Measurements from ENCODE around the gene FAF2. TPM values are rescaled to one million over a fixed set of nuclear protein-coding genes. Genes with fewer than 3 reads are reported as not detected.

FAF2 gene
- total RNA-seq, 2 experiments from 2014 or later = 32.4 TPM

DNA sequence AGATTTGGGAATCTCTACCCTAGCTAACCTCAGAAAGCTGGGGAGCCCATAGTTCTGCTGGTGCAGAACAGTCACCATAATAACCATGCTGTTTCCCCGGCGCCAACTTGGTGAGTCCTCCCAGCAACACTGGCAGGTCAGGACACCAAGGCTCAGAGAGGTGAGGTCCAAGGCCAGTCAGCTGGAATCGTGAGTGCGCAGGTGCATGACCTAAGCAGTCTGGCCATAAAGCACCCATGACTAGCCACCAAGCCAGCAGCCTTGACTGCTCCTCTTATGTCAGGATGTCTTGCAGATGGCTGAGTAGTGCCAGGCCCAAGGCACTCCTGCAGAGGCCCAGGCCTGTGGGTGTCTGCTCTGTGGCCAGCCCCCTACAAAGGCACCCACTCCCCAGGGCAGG is 86.5 kb downstream of the FAF2 start:
- H3K4me3 Mint-ChIP-seq = peak overlapping the region; percentile 100
- DNase-seq (peak; percentile 48), ATAC-seq (ENCODE audit: low read depth) (no peak)
- POLR2A ChIA-PET = interaction anchor here (0.5 to 8.0 kb wide), 11 partner anchors 7 to 119 kb away, joined by 3 to 167 read pairs (median 3); partner anchors contain the start of genes CDHR2 and FAF2
- peak overlapping the region; percentile 99 for H3K27ac Mint-ChIP-seq
- peaks cover 48% of the 10 kb centered on the region for H3K4me1 Mint-ChIP-seq
- no peaks in the 10 kb centered on the region for H3K27me3 Mint-ChIP-seq
- H3K36me3 Mint-ChIP-seq = peaks cover 19% of the 10 kb centered on the region
- H3K9me3 Mint-ChIP-seq = no peaks in the 10 kb centered on the region

GRCh38 chr5:176535101-176535663 is 87.0 kb downstream of the FAF2 start:
- POLR2A ChIA-PET = interaction anchor here (0.5 to 8.0 kb wide), 13 partner anchors 7 to 529 kb away, joined by 3 to 167 read pairs (median 4); partner anchors contain the start of genes CDHR2, CLTB and FAF2
- peak; percentile 49 for DNase-seq
- peaks cover 17% of the 10 kb centered on the region for H3K36me3 Mint-ChIP-seq

GRCh38 chr5:176535664-176536131 is 87.5 kb downstream of the FAF2 start:
- POLR2A ChIA-PET = interaction anchor here (0.7 to 8.0 kb wide), 14 partner anchors 6 to 530 kb away, joined by 3 to 167 read pairs (median 8); partner anchors contain the start of genes CDHR2, CLTB, FAF2 and HIGD2A
- Mint-ChIP-seq H3K27me3 (no peaks in the 10 kb centered on the region), H3K4me3 (peak overlapping the region; percentile 100), H3K36me3 (peaks cover 17% of the 10 kb centered on the region), H3K27ac (peak overlapping the region; percentile 99), H3K4me1 (peaks cover 55% of the 10 kb centered on the region), H3K9me3 (no peaks in the 10 kb centered on the region)
- ATAC-seq (ENCODE audit: low read depth) (no peak), DNase-seq (peak; percentile 47)

More at GRCh38 chr5:176535101-176535663, 87.0 kb downstream of the FAF2 start:
- Mint-ChIP-seq H3K27ac (peak overlapping the region; percentile 99), H3K27me3 (no peaks in the 10 kb centered on the region), H3K4me3 (peak overlapping the region; percentile 100), H3K9me3 (no peaks in the 10 kb centered on the region), H3K4me1 (peaks cover 50% of the 10 kb centered on the region)
- no peak for ATAC-seq (ENCODE audit: low read depth)

DNA sequence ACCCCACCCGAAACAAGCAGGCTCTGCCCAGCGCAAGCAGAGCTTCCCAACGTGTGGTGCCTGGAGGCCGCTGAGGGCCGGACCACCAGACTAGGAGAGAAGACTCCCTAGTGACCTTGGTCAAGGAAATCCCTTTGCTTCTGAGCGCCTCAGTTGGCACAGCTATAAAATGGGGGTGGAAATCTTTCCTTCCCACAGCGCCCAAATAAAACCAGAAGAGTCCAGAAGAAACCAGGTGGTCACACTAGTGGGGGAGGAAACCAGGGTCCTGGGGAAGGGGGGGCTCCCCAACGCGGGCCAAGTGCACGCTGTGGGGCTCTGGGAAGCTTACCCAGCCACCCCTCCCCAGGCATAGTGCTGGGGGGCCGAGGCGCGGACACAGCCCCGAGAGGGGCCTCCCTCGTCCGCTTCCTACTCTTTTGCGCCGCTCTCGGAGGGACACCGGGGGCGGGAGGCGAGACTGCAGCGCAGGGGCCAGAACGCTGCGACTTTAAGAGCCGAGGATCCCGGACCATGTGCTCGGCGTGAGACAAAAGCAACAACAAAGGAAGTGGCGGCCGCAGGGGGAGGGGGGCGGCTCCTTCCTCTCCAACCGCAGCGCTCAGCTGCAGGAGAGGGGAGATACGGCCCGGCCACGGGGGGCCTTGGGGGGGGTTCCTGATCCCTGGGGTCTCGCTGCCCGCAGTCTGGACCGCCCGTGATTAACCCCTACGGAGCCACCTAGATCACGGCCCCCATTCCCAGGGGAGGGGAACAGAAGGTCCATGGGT is 88.1 kb downstream of the FAF2 start:
- H3K4me1 Mint-ChIP-seq = peaks cover 58% of the 10 kb centered on the region
- no peaks in the 10 kb centered on the region for H3K27me3 Mint-ChIP-seq
- H3K9me3 Mint-ChIP-seq = no peaks in the 10 kb centered on the region
- H3K27ac Mint-ChIP-seq = peak overlapping the region; percentile 99
- peaks cover 15% of the 10 kb centered on the region for H3K36me3 Mint-ChIP-seq
- peak overlapping the region; percentile 100 for H3K4me3 Mint-ChIP-seq
- POLR2A ChIA-PET = interaction anchor here (0.5 to 8.0 kb wide), 18 partner anchors 6 to 175 kb away, joined by 3 to 167 read pairs (median 7); partner anchors contain the start of genes CLTB, FAF2, HIGD2A and KIAA1191
- DNase-seq (peak; percentile 85), ATAC-seq (ENCODE audit: low read depth) (peak; percentile 7)

DNA sequence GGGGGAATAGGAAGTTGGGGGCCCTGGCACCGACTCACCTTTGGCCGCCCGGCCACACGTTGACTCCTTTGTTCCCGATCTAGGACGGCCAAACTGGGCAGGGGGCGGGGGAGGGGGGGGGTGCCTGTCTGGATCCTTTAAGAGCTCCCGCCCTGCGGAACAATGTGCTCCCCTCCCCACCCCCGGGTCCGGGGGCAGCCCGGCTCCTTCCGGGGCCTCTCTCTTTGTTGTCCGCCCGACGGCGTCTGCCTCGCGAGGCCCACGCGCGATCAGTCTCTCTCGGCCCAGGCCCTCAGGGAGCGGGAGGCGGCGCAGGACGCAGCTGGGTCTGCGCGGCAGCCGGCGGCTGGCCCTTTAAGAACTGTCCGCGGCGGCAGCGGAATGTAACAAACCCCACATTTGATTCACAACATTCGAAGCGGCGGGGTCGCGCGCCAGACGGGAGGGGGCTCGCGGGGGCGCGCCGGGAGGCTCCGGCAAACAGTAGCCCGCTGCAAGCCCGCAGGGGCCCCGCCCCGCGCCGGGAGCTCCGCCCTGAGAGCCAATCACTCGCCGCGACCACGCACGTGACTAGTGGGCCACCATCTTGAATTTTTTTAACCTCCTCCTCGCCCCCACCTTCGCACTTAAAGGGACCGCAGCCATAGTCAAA is 88.8 kb downstream of the FAF2 start, which contains the start of gene RNF44:
Gene RNF44, minus strand, starts transcription at position 501 of the 652 bp plus-strand sequence. CDS start 4,930 bp downstream, outside the sequence.
- POLR2A ChIA-PET = interaction anchor here (0.5 to 5.6 kb wide), 19 partner anchors 8 to 919 kb away, joined by 3 to 60 read pairs (median 5); partner anchors contain the start of genes CLTB, FAF2, HIGD2A and KIAA1191
- H3K36me3 Mint-ChIP-seq = peaks cover 11% of the 10 kb centered on the region
- no peaks in the 10 kb centered on the region for H3K27me3 Mint-ChIP-seq
- DNase-seq = peak; percentile 100
- H3K9me3 Mint-ChIP-seq = no peaks in the 10 kb centered on the region
- peak; percentile 50 for ATAC-seq (ENCODE audit: low read depth)
- peak within 1 kb of the TSS; percentile 99 for H3K27ac Mint-ChIP-seq
- H3K4me3 Mint-ChIP-seq = peak within 1 kb of the TSS; percentile 100
- H3K4me1 Mint-ChIP-seq = peaks cover 59% of the 10 kb centered on the region

DNA sequence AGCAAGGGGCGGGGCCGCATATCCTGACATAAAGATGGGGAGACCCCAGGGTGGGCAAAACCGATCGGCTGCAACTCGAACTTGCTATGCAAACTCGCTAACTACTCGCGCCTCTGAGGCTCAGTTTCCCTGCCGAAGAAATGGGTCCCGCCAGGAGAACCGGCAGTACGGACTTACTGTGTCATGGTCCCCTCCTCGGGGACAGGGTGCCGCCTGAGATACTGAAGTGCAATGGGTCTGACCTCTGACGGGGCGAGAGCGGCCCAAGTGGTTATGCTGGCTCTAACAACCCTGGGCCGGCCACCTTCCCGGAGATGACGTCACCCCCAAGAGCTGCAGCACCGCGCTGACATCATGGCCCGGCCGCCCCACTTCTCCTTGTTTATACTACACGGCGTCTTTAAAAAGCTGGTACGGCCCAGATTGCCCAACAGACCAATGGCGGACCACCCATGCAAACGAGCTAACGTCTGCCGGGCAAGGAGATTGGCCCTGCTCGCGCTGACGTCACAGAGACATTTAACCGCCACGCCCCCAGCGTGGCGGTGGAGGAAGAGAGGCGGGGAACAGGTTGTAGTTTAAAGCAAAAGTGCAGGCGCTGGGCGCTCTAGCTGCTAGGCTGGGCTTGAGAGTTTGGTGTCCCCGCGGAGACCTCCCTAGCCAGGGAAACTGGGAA is 89.5 kb downstream of the FAF2 start:
- Mint-ChIP-seq H3K27ac (peak overlapping the region; percentile 99), H3K4me3 (peak overlapping the region; percentile 100), H3K27me3 (no peaks in the 10 kb centered on the region), H3K36me3 (peaks cover 11% of the 10 kb centered on the region), H3K9me3 (no peaks in the 10 kb centered on the region), H3K4me1 (peaks cover 63% of the 10 kb centered on the region)
- ATAC-seq (ENCODE audit: low read depth) (peak; percentile 70), DNase-seq (peak; percentile 89)
- POLR2A ChIA-PET = interaction anchor here (0.6 to 5.6 kb wide), 21 partner anchors 9 to 918 kb away, joined by 3 to 60 read pairs (median 5); partner anchors contain the start of genes CLTB, FAF2, HIGD2A and KIAA1191

GRCh38 chr5:176538230-176538988 is 90.2 kb downstream of the FAF2 start:
- peak overlapping the region; percentile 100 for H3K4me3 Mint-ChIP-seq
- DNase-seq (no peak), ATAC-seq (ENCODE audit: low read depth) (no peak)
- H3K36me3 Mint-ChIP-seq = peaks cover 11% of the 10 kb centered on the region
- peaks cover 58% of the 10 kb centered on the region for H3K4me1 Mint-ChIP-seq
- no peaks in the 10 kb centered on the region for H3K9me3 Mint-ChIP-seq
- no peaks in the 10 kb centered on the region for H3K27me3 Mint-ChIP-seq
- POLR2A ChIA-PET = interaction anchor here (0.6 to 5.6 kb wide), 14 partner anchors 9 to 917 kb away, joined by 3 to 60 read pairs (median 5); partner anchors contain the start of genes FAF2, HIGD2A, NOP16 and TSPAN17
- peak overlapping the region; percentile 99 for H3K27ac Mint-ChIP-seq

DNA sequence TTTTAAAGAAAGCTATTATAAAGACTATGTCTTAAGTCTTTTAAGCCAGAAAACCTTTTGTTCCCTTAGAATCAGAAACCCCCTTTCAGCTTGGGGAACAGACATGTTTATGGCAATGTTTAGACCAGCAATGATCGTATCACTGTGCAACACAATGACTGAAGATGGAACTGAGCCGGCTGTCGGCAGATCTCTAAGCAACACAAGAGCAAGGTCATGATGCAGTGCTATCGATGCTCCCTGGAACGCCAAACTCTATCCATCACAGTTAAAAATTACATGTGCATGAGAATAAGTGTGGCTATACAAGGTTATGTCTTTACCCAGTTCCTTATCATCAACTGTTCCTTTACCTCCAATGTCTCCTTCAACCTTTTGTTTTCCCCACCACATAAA is 90.8 kb downstream of the FAF2 start:
- Mint-ChIP-seq H3K9me3 (no peaks in the 10 kb centered on the region), H3K4me3 (no peak overlapping the region), H3K27ac (peak overlapping the region; percentile 51), H3K36me3 (peaks cover 9% of the 10 kb centered on the region), H3K4me1 (peaks cover 53% of the 10 kb centered on the region), H3K27me3 (no peaks in the 10 kb centered on the region)
- POLR2A ChIA-PET = interaction anchor here (0.9 to 6.5 kb wide), 5 partner anchors 7 to 108 kb away, joined by 4 to 167 read pairs (median 11); partner anchors contain the start of gene TSPAN17
- no peak for DNase-seq
- ATAC-seq (ENCODE audit: low read depth) = no peak

- peak overlapping the region; percentile 96 for H3K27ac Mint-ChIP-seq
- no peaks in the 10 kb centered on the region for H3K9me3 Mint-ChIP-seq
- no peaks in the 10 kb centered on the region for H3K27me3 Mint-ChIP-seq
- H3K4me3 Mint-ChIP-seq = peak overlapping the region; percentile 97
- DNase-seq (no peak), ATAC-seq (ENCODE audit: low read depth) (no peak)
- POLR2A ChIA-PET = interaction anchor here (0.8 to 6.5 kb wide), 4 partner anchors 8 to 125 kb away, joined by 3 to 167 read pairs (median 4); no protein-coding TSS in a partner anchor
- peaks cover 54% of the 10 kb centered on the region for H3K4me1 Mint-ChIP-seq
- H3K36me3 Mint-ChIP-seq = peaks cover 4% of the 10 kb centered on the region
These were observed 92.3 kb downstream of the FAF2 start for GRCh38 chr5:176540476-176540899.

DNA sequence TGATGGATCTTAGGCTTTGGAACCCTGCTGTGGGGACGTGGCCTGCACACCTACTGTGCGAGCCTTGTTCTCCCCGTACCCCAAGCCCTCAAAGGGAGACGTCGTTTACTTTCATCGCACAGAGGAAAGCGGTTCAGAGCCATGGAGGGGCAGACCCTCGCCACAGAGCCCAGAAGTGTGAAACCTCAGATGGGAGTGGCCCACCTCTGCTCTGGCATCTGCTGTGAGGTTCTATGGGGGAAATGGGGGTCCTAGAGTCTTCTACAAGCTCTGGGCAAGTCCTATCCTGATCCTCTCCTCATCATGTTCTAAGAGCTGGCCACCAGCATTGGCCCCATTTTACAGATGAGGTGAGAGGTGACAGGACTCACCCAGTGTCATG is 92.8 kb downstream of the FAF2 start:
- no peaks in the 10 kb centered on the region for H3K36me3 Mint-ChIP-seq
- no peaks in the 10 kb centered on the region for H3K9me3 Mint-ChIP-seq
- POLR2A ChIA-PET = interaction anchor here (0.6 to 6.5 kb wide), 4 partner anchors 9 to 125 kb away, joined by 3 to 167 read pairs (median 12); no protein-coding TSS in a partner anchor
- H3K4me3 Mint-ChIP-seq = peak overlapping the region; percentile 97
- H3K27me3 Mint-ChIP-seq = no peaks in the 10 kb centered on the region
- H3K27ac Mint-ChIP-seq = peak overlapping the region; percentile 96
- ATAC-seq (ENCODE audit: low read depth) (no peak), DNase-seq (no peak)
- peaks cover 54% of the 10 kb centered on the region for H3K4me1 Mint-ChIP-seq

DNA sequence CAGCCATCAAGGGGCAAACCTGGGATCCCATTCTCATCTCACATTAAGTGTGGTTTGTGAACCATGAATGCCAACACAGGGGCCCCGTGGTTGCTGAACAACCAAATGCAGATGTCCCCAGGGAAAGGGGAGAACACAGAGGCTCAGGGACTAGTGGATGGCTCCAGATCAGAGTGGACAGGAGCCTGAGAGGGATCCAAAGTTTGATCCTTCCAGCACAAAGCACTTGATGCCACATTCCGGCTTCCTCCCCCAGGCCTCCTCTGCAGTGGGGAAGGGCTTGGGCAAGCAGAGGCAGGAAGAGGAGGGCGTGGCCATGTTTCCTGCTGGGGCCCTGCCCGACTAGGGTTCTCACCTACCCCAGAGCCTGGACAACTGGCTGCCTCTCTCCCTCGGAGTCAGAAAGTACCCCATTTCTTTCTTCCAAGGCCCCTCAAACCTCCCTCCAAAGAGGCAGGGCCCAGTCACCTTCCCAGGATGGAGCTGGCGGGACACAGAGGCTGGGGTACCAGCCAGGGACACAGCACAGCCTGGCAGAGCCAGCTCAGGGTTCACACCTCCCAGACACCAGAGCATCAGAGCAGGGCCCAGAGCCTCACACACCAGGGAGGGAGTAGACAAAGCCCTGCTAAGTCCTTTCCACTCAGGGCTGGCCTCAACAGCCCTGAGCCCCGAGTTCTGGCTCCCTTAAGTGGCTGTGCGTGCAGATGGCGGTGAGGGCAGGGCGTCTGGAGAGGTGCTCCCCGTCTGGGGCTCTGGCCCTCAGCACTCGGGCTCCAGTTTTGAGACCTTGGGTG is 93.4 kb downstream of the FAF2 start:
- POLR2A ChIA-PET = interaction anchor here (0.6 to 6.5 kb wide), 4 partner anchors 9 to 113 kb away, joined by 3 to 167 read pairs (median 14); no protein-coding TSS in a partner anchor
- Mint-ChIP-seq H3K4me3 (peak overlapping the region; percentile 97), H3K27ac (peak overlapping the region; percentile 96), H3K36me3 (no peaks in the 10 kb centered on the region), H3K27me3 (no peaks in the 10 kb centered on the region), H3K4me1 (peaks cover 54% of the 10 kb centered on the region), H3K9me3 (no peaks in the 10 kb centered on the region)
- ATAC-seq (ENCODE audit: low read depth) (peak; percentile 14), DNase-seq (peak; percentile 78)
